IPS-20b (cell line): ENCODE results near the gene TRIP10.

Experiments
- H3K27ac ChIP-seq: one replicate; pipeline ENCODE4 v1.5.1; 2013; ENCODE audit warnings: low read length
- H3K27me3 ChIP-seq: 2 replicates; pipeline ENCODE4 v1.6.1; 2013; ENCODE audit warnings: mild to moderate bottlenecking, low read length, inconsistent platforms; ENCODE audit not compliant: insufficient read depth
- H3K36me3 ChIP-seq: 2 replicates; pipeline ENCODE4 v1.6.1; 2013; ENCODE audit warnings: low read depth, mild to moderate bottlenecking, inconsistent platforms, low read length, moderate library complexity; ENCODE audit not compliant: insufficient read depth
- H3K4me1 ChIP-seq: 2 replicates; pipeline ENCODE4 v1.6.1; 2013; ENCODE audit warnings: mild to moderate bottlenecking, control low read depth, inconsistent platforms, low read length, moderate library complexity; ENCODE audit not compliant: insufficient read depth
- H3K4me3 ChIP-seq: 2 replicates; pipeline ENCODE4 v1.5.1; 2013; ENCODE audit warnings: mild to moderate bottlenecking, low read length, inconsistent platforms
- H3K9ac ChIP-seq: 2 replicates; pipeline ENCODE4 v1.6.1; 2013; ENCODE audit warnings: low read depth, mild to moderate bottlenecking, inconsistent platforms, low read length, moderate library complexity
- H3K9me3 ChIP-seq: 2 replicates; pipeline ENCODE4 v1.6.1; 2013; ENCODE audit warnings: mild to moderate bottlenecking, low read depth, low read length, inconsistent platforms; ENCODE audit not compliant: insufficient read depth

TRIP10 gene

DNA sequence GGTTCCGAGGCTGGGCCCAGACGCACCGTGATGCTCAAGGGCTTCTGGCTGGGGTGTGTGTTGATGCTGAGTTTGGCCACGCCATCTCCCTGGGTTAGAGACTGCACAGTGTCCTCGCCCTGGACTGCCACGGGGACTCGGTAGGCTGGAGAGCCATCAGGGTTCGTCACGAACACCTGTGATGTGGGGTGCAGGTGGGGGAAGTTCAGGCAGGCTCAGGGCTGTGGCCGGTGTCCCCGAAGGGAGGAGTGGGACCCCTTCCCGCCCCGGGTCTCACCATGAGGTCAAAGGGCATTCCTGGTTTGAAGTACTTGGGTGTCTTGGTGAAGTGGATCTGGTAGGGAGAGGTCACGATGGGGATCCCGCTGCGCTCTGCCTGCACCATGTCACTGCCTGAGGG, 27.2 kb upstream of the TRIP10 start:
- Histone ChIP-seq H3K36me3 (no peaks in the 10 kb centered on the region), H3K4me3 (no peak overlapping the region)

DNA sequence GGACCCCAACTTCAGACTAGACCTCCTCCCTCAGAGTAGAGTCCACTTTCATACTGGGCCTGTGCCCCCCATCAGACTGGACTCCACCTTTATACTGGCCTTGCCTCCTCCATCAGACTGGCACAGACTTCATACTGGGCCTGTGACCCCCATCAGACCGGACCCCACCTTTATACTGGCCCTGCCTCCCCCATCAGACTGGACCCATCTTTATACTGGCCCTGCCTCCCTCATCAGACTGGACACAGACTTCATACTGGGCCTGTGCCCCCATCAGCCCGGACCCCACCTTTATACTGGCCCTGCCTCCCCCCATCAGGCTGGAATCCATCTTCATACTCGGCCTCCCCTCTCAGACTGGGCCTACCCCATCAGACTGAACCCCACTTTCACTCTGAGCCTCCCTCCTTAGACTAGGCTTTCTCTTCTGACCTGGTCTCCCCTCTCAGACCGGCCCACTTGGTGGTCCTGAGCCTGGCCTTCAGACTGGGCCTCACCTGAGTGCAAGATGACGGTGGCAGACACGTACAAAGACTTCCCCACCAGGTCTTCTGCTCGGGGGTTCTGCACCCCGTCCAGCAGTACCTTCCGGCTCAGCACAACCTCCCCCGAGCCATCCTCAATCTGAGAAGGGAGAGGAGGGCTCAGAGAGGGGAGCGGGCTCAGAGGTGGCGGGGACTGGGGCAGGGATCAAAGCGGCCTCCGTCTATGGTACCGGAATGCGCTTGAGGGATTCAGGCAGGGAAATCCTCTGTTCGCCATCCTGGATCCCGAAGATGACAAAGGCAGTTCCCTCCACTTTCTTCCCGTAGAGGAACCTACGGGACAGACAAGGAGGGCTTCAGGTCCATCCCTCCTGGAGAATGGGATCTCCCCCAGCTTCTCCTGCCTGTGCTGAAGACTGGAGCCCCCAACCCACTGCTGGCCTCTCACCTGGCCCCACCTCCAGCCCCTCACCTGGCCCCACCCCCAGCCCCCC, 26.5 kb upstream of the TRIP10 start:
- Histone ChIP-seq H3K27ac (no peak overlapping the region), H3K4me3 (no peak overlapping the region), H3K27me3 (peaks cover 42% of the 10 kb centered on the region), H3K9ac (no peak overlapping the region), H3K9me3 (no peaks in the 10 kb centered on the region), H3K4me1 (no peaks in the 10 kb centered on the region), H3K36me3 (no peaks in the 10 kb centered on the region)

More for the DNA sequence above, 27.2 kb upstream of the TRIP10 start:
- Histone ChIP-seq H3K27ac (no peak overlapping the region), H3K9me3 (no peaks in the 10 kb centered on the region), H3K27me3 (peaks cover 42% of the 10 kb centered on the region), H3K4me1 (no peaks in the 10 kb centered on the region), H3K9ac (no peak overlapping the region)

DNA sequence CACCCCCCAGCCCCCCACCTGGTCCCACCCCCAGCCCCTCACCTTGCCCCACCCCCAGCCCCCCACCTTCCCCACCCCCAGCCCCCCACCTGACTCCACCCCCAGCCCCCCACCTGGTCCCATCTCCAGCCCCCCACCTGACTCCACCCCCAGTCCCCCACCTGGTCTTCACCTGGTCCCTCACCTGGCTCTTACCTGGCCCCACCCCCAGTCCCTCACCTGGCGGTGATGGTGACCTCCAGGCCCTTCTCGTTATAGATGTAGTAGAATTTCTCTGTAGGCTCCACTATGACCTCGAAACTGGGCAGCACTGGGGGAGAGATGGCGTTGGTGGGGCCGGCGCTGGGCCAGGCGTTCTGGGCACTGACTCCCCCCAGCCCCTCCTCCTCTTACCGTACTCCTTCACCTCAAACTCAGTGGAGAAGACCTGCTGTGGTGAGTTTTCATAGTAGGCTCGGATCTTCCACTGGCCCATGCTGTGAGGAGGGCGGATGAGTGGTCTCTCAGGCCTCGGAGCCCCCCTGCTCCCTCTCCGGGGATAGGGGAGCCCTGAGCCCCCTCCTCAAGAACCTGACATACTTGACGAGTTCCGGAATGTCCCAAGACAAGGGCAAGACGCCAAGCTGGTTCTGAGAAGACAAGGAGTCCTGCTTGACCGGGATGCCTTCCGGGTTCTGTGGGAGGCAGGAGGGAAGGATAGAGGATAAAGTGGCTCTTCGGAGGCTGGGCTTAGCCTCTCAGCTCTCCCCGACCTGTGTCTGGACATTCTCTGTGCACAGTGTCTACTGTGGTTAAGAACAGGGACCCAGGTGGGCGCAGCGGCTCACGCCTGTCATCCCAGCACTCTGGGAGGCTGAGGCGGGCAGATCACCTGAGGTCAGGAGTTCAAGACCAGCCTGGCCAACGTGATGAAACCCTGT, 25.4 kb upstream of the TRIP10 start:
- no peak overlapping the region for H3K9ac ChIP-seq
- no peaks in the 10 kb centered on the region for H3K4me1 ChIP-seq
- no peaks in the 10 kb centered on the region for H3K9me3 ChIP-seq
- H3K27me3 ChIP-seq, result peaks cover 33% of the 10 kb centered on the region
- no peak overlapping the region for H3K27ac ChIP-seq
- no peak overlapping the region for H3K4me3 ChIP-seq
- H3K36me3 ChIP-seq, result no peaks in the 10 kb centered on the region

DNA sequence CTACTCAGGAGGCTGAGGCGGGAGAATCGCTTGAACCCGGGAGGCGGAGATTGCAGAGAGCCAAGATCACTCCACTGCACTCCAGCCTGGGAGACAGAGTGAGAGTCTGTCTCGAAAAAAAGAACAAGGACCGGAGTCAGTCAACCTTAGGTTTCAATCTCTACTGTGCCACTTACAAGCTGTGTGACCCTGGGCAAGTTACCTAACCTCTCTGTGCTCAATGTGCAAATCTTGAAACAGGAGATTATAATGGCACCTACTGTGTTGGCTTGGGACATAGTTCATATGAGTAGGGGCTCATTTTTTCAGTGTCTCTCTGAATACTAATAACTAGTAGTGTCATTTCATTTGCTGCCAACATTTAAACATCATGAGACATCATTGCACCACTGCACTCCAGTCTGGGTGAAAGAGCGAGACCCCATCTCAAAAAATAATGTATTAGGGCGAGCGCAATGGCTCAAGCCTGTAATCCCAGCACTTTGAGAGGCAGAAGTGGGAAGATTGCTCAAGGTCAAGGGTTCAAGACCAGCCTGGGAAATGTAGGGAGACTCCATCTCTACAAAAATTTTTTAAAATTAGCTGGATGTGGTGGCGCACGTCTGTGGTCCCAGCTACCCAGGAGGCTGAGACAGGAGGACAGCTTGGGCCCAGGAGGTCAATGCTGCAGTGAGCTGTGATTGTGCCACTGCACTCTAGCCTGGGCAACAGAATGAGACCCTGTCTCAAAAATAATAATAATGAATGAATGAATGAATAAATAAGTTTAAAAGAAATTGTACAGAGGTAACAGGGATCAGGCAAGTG, 24.5 kb upstream of the TRIP10 start:
- H3K4me3 ChIP-seq, result no peak overlapping the region
- H3K36me3 ChIP-seq, result no peaks in the 10 kb centered on the region
- no peaks in the 10 kb centered on the region for H3K9me3 ChIP-seq
- peaks cover 24% of the 10 kb centered on the region for H3K27me3 ChIP-seq
- H3K27ac ChIP-seq, result no peak overlapping the region
- H3K4me1 ChIP-seq, result no peaks in the 10 kb centered on the region
- H3K9ac ChIP-seq, result no peak overlapping the region

DNA sequence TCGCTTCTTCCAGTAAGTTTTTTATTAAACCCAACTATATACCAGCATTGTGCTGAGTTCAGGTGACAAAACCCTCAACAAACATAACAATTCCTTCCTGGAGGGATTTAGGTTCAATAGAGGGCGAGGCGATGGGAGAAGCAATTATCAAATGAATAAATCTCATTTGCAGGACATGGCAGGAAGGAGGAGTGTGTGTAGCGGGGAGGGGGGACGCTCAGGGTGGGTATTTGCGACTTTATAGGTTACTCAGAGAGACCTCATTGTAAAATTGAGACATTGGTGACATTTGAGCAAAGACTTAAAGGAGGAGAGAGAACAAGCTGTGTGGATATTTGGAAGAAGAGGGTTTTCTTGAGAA, 22.9 kb upstream of the TRIP10 start:
- no peak overlapping the region for H3K4me3 ChIP-seq
- H3K27me3 ChIP-seq, result peaks cover 7% of the 10 kb centered on the region
- H3K9ac ChIP-seq, result no peak overlapping the region
- no peak overlapping the region for H3K27ac ChIP-seq
- no peaks in the 10 kb centered on the region for H3K9me3 ChIP-seq
- no peaks in the 10 kb centered on the region for H3K4me1 ChIP-seq
- H3K36me3 ChIP-seq, result no peaks in the 10 kb centered on the region

DNA sequence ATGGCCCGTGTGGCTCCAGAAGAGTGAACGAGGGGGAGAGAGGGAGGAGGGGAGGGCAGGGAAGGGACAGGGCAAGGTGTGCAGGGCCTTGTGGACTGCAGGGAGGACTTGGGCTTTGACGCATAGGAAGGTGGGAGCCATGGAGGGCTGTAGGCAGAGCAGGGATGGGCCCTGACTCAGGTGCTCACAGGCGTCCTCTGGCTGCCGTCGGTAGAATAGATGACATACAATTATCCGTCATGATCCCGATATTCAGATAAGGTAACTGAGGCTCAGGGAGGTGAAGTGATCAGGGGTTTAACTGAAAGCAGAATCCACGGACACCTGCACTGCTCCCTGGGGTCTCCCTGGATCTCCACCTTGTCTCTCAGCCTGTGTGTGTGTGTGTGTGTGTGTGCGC, 22.4 kb upstream of the TRIP10 start:
- Histone ChIP-seq H3K27me3 (peaks cover 3% of the 10 kb centered on the region), H3K27ac (no peak overlapping the region), H3K9me3 (no peaks in the 10 kb centered on the region), H3K4me3 (no peak overlapping the region), H3K4me1 (no peaks in the 10 kb centered on the region), H3K9ac (no peak overlapping the region), H3K36me3 (no peaks in the 10 kb centered on the region)

DNA sequence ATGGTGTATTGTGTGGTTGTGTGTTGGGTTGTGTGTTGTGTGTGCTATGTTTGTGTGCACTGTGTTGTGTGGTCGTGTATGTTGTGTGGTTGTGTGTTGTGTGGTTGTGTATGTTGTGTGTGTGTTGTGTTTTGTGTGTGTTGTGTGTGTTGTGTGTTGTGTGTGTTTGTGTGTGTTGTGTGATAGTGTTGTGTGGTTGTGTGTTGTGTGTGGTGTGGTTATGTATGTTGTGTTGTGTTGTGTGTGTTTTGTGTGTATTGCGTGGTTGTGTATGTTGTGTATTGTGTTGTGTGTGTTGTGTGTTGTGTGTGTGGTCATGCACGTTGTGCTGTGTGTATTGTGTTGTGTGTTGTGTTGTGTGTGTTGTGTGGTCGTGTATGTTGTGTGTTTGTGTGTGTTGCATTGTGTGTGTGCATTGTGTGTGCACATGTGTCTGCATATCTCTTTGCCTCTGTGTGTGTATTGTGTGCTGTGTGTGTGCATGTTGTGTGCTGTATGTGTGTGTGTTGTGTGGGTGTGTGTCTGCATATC, 22.0 kb upstream of the TRIP10 start:
- Histone ChIP-seq H3K27ac (no peak overlapping the region), H3K36me3 (no peaks in the 10 kb centered on the region), H3K4me1 (no peaks in the 10 kb centered on the region), H3K9ac (no peak overlapping the region), H3K27me3 (no peaks in the 10 kb centered on the region), H3K4me3 (no peak overlapping the region), H3K9me3 (no peaks in the 10 kb centered on the region)

DNA sequence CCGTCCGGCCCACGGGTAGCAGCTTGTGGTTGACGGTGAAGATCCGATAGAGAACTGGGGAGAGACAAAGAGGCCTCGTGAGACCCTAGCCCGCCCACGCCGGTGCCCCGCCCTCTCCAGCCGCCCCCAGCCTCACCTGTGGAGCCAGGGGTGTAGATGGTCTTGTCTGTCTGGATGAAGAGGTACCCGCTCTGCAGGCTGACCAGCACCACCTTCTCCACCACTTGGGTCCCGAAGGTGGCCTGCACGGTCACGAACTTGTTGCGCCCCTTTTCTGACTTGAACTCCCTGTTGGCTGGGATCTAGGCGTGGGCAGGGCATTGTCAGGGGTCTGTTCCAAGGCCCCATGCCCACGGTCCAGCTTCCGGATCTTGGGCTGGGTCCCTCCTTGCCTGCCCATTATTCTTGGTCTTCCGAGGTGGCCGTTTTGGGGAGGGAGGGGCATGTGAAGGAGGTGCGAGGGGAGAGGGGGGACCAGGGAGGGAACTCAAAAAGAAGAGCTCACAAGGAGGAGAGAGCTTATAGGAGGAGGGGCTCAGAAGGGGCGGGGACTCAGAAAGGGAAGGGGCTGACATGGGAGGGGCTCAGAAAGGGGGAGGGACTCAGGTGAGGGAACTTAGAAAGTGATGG, 21.3 kb upstream of the TRIP10 start:
- Histone ChIP-seq H3K27me3 (no peaks in the 10 kb centered on the region), H3K9ac (no peak overlapping the region), H3K4me1 (no peaks in the 10 kb centered on the region), H3K36me3 (no peaks in the 10 kb centered on the region), H3K4me3 (no peak overlapping the region), H3K27ac (no peak overlapping the region), H3K9me3 (no peaks in the 10 kb centered on the region)

DNA sequence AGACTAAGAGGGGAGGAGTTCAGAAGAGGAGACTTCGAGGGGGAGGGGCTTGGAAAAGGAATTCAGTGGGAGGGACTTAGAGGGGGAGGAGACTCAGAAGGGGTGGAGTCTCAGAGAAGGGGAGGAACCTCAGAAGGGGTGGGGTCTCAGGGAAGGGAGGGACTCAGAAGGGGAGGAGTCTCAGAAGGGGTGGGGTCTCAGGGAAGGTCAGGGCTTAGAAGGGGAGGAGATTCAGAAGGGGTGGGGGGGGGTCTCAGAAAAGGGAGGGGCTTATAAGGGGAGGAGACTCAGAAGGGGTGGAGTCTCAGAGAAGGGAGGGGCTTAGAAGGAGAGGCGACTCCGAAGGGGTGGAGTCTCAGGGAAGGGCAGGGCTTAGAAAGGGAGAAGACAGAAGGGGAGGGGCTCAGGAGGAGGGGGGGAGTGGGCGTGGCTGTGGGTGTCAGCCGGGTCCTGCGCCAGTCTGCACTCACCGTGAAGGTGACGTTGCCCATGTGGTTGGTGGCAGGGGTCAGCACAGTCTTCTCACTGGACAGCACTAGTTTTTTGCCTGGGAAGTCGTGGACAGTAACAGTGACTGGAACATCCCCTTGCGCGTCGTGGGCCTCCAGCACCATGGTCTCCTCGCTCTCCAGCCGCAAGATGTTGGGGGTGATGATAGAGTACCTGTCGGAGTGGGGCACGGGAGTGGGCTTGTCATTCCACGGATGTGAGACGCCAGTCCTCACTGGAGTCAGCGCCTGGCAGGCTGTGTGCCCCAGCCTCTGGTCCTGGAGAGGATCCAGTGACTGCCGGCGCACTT, 20.5 kb upstream of the TRIP10 start:
- H3K4me1 ChIP-seq, result no peaks in the 10 kb centered on the region
- no peaks in the 10 kb centered on the region for H3K36me3 ChIP-seq
- H3K27ac ChIP-seq, result no peak overlapping the region
- H3K9me3 ChIP-seq, result no peaks in the 10 kb centered on the region
- no peak overlapping the region for H3K9ac ChIP-seq
- H3K4me3 ChIP-seq, result no peak overlapping the region
- no peaks in the 10 kb centered on the region for H3K27me3 ChIP-seq

DNA sequence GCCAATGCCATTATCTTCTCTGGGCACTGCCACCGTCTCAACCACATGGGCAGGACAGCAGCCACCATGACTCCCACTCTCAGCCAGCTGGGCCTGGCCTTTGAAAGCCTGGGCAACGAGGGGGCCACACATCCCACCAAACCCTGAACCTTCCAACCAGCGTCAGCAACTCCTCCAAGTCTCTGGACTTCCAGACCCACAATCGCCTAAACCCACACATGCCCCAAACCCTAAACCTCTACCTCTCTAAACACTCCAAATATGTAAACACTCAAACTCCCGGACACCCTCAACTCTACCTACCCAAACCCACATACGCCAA, 20.0 kb upstream of the TRIP10 start:
- no peak overlapping the region for H3K9ac ChIP-seq
- H3K27ac ChIP-seq, result no peak overlapping the region
- no peaks in the 10 kb centered on the region for H3K9me3 ChIP-seq
- no peaks in the 10 kb centered on the region for H3K36me3 ChIP-seq
- H3K4me3 ChIP-seq, result no peak overlapping the region
- H3K27me3 ChIP-seq, result no peaks in the 10 kb centered on the region
- H3K4me1 ChIP-seq, result no peaks in the 10 kb centered on the region
